Ishikawa (cell line): ENCODE measurements around the gene DLX4.

Source experiments
- CEBPB ChIP-seq: IDR thresholded peaks from 2 replicates; pipeline ENCODE4 v1.6.1; 2012
- CREB1 ChIP-seq: IDR thresholded peaks from 2 replicates; pipeline ENCODE4 v1.6.1; 2012; ENCODE audit warnings: low read depth
- EGR1 ChIP-seq: IDR thresholded peaks from 2 replicates; pipeline ENCODE4 v1.6.1; 2012
- EP300 ChIP-seq: IDR thresholded peaks from 2 replicates; pipeline ENCODE4 v1.6.1; 2012; ENCODE audit warnings: borderline replicate concordance
- FOXM1 ChIP-seq: IDR thresholded peaks from 2 replicates; pipeline ENCODE4 v1.6.1; 2012; ENCODE audit warnings: low read depth, borderline replicate concordance
- MAX ChIP-seq: IDR thresholded peaks from 2 replicates; pipeline ENCODE4 v1.6.1; 2012
- NFIC ChIP-seq: IDR thresholded peaks from 2 replicates; pipeline ENCODE4 v1.6.1; 2012
- RAD21 ChIP-seq: IDR thresholded peaks from 2 replicates; pipeline ENCODE4 v1.6.1; 2012; ENCODE audit warnings: low read depth
- REST ChIP-seq: IDR thresholded peaks from 2 replicates; pipeline ENCODE4 v1.6.1; 2012; ENCODE audit warnings: low read depth, mild to moderate bottlenecking
- TAF1 ChIP-seq: IDR thresholded peaks from 2 replicates; pipeline ENCODE4 v1.6.1; 2012; ENCODE audit warnings: low read depth, mild to moderate bottlenecking
- TCF12 ChIP-seq: IDR thresholded peaks from 2 replicates; pipeline ENCODE4 v1.6.1; 2012; ENCODE audit warnings: low read depth
- TEAD4 ChIP-seq: IDR thresholded peaks from 2 replicates; pipeline ENCODE4 v1.6.1; 2012
- USF1 ChIP-seq: IDR thresholded peaks from 2 replicates; pipeline ENCODE4 v1.6.1; 2012
- YY1 ChIP-seq: IDR thresholded peaks from 2 replicates; pipeline ENCODE4 v1.6.1; 2012; ENCODE audit warnings: low read depth
- ZBTB7A ChIP-seq: IDR thresholded peaks from 2 replicates; pipeline ENCODE4 v1.6.1; 2012; ENCODE audit warnings: low read depth

DLX4 gene

GRCh38 chr17:49989518-49989880 is 20.5 kb downstream of the DLX4 start:
- TF ChIP-seq EP300 (no peak), MAX (no peak), TCF12 (no peak), CEBPB (no peak), CREB1 (no peak), EGR1 (no peak), RAD21 (no peak), YY1 (no peak), TAF1 (no peak), USF1 (no peak), TEAD4 (no peak), ZBTB7A (no peak), NFIC (no peak), FOXM1 (no peak), REST (no peak)

GRCh38 chr17:49990331-49990730 is 21.3 kb downstream of the DLX4 start:
- TF ChIP-seq CREB1 = no peak
- no peak for TF ChIP-seq RAD21
- no peak for TF ChIP-seq FOXM1
- TF ChIP-seq YY1 = no peak

GRCh38 chr17:49990921-49991320 is 21.9 kb downstream of the DLX4 start:
- TF ChIP-seq NFIC (no peak), TAF1 (no peak), MAX (no peak), CEBPB (no peak), EP300 (no peak), TEAD4 (no peak), TCF12 (no peak), RAD21 (no peak), ZBTB7A (no peak), FOXM1 (no peak), YY1 (no peak), USF1 (no peak), EGR1 (no peak), CREB1 (no peak), REST (no peak)

- TF ChIP-seq EP300 (no peak), ZBTB7A (no peak), CREB1 (no peak), RAD21 (no peak), USF1 (no peak), TAF1 (no peak), REST (no peak), TEAD4 (no peak), FOXM1 (no peak), EGR1 (no peak), TCF12 (no peak), NFIC (no peak), CEBPB (no peak)
These were observed 22.4 kb downstream of the DLX4 start for GRCh38 chr17:49991409-49991808.
